ENCODE data around the gene SRRM2.

Gene SRRM2

GRCh38 chr16:2706085-2706484 is 46.4 kb upstream of the SRRM2 start:
- no peak overlapping the region for H3K4me3 ChIP-seq (replicated peaks; ENCODE audit: low read depth, low read length)
- TF ChIP-seq, protein P1, sequence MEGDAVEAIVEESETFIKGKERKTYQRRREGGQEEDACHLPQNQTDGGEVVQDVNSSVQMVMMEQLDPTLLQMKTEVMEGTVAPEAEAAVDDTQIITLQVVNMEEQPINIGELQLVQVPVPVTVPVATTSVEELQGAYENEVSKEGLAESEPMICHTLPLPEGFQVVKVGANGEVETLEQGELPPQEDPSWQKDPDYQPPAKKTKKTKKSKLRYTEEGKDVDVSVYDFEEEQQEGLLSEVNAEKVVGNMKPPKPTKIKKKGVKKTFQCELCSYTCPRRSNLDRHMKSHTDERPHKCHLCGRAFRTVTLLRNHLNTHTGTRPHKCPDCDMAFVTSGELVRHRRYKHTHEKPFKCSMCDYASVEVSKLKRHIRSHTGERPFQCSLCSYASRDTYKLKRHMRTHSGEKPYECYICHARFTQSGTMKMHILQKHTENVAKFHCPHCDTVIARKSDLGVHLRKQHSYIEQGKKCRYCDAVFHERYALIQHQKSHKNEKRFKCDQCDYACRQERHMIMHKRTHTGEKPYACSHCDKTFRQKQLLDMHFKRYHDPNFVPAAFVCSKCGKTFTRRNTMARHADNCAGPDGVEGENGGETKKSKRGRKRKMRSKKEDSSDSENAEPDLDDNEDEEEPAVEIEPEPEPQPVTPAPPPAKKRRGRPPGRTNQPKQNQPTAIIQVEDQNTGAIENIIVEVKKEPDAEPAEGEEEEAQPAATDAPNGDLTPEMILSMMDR (IDR thresholded peaks at IDR 0.05; ENCODE audit: insufficient read depth, low read length, poor library complexity, severe bottlenecking) = no peak
- no peaks in the 10 kb centered on the region for H3K27me3 ChIP-seq (replicated peaks; ENCODE audit: control insufficient read depth, insufficient read depth, low read length)
- no peak for DNase-seq (ENCODE audit: extremely low read depth, insufficient read length)
- H3K36me3 ChIP-seq (ENCODE audit: control insufficient read depth, insufficient read depth, low read length) = peaks cover 31% of the 10 kb centered on the region

GRCh38 chr16:2706611-2707311 is 45.7 kb upstream of the SRRM2 start:
- TF ChIP-seq, protein P1 (IDR thresholded peaks at IDR 0.05; ENCODE audit: insufficient read depth, low read length, poor library complexity, severe bottlenecking) = no peak
- peaks cover 26% of the 10 kb centered on the region for H3K36me3 ChIP-seq (ENCODE audit: control insufficient read depth, insufficient read depth, low read length)
- no peaks in the 10 kb centered on the region for H3K27me3 ChIP-seq (replicated peaks; ENCODE audit: control insufficient read depth, insufficient read depth, low read length)
- DNase-seq (ENCODE audit: extremely low read depth, insufficient read length) = no peak
- no peak overlapping the region for H3K4me3 ChIP-seq (replicated peaks; ENCODE audit: low read depth, low read length)

DNA sequence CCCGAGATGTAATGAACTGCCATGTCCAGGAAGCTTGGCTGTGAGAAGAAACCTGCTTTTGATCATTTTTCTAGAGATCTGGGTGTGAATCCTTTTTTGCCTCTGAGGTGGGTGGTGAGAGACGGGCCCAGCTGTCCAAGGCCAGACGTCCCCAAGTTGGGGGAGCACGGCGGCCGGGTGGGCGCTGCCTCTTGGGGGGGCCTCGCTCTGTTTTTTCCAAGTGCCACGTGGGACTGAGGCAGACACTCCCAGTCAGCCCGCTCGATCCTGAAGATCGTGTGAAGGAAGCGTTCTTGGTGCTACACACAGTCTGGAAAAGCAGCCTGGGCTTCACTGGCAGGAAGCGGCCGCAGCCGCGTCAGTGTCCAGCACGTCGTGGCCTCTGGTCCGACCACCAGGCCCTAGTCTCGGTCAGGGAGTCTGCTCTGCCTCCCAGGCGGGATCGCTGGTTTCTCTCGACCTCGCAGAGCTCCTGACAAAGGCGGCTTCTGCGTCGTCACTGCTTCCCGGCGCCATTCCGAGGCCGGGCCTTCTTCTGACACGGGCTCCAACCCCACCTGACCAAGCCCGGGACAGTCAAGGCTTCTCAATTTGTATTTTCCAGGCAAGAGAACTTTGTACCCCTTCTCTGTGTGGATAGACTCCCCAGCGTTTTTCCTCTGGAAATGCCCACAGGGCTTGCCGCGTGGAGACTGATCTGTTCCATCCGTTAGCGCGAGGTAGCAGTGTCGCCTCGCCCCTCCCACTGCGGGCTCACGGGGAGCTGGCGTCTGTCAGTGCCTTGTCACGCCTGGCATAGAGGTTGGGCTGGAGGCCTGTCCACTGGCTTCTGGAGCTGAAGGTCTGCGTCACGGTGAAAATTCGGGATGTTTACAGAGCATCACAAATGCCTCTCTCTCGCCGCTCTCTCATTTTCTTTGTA is 44.8 kb upstream of the SRRM2 start:
- peak; percentile 6 for DNase-seq (ENCODE audit: extremely low read depth, insufficient read length)
- no peaks in the 10 kb centered on the region for H3K27me3 ChIP-seq (replicated peaks; ENCODE audit: control insufficient read depth, insufficient read depth, low read length)
- no peak overlapping the region for H3K4me3 ChIP-seq (replicated peaks; ENCODE audit: low read depth, low read length)
- peaks cover 25% of the 10 kb centered on the region for H3K36me3 ChIP-seq (ENCODE audit: control insufficient read depth, insufficient read depth, low read length)
- TF ChIP-seq, protein P1 (IDR thresholded peaks at IDR 0.05; ENCODE audit: insufficient read depth, low read length, poor library complexity, severe bottlenecking) = no peak

GRCh38 chr16:2708290-2708639 is 44.2 kb upstream of the SRRM2 start:
- TF ChIP-seq, protein P1 (IDR thresholded peaks at IDR 0.05; ENCODE audit: insufficient read depth, low read length, poor library complexity, severe bottlenecking) = no peak
- no peak for DNase-seq (ENCODE audit: extremely low read depth, insufficient read length)
- H3K27me3 ChIP-seq (replicated peaks; ENCODE audit: control insufficient read depth, insufficient read depth, low read length) = no peaks in the 10 kb centered on the region
- peaks cover 20% of the 10 kb centered on the region for H3K36me3 ChIP-seq (ENCODE audit: control insufficient read depth, insufficient read depth, low read length)
- no peak overlapping the region for H3K4me3 ChIP-seq (replicated peaks; ENCODE audit: low read depth, low read length)

- no peak overlapping the region for H3K4me3 ChIP-seq (replicated peaks; ENCODE audit: low read depth, low read length)
- H3K36me3 ChIP-seq (ENCODE audit: control insufficient read depth, insufficient read depth, low read length) = peaks cover 16% of the 10 kb centered on the region
- no peaks in the 10 kb centered on the region for H3K27me3 ChIP-seq (replicated peaks; ENCODE audit: control insufficient read depth, insufficient read depth, low read length)
- TF ChIP-seq, protein P1 (IDR thresholded peaks at IDR 0.05; ENCODE audit: insufficient read depth, low read length, poor library complexity, severe bottlenecking) = no peak
- peak; percentile 6 for DNase-seq (ENCODE audit: extremely low read depth, insufficient read length)
Measured at GRCh38 chr16:2708955-2709587, 43.4 kb upstream of the SRRM2 start.

All from GM06990 (cell line).